Smooth muscle cell (in vitro differentiated cells): ENCODE results near the gene DHRS9. TPM values are rescaled to one million over a fixed set of nuclear protein-coding genes. Genes with fewer than 3 reads are reported as not detected.

ENCODE experiments used
- DNase-seq: peaks from one replicate; lab custom pipeline; 2025; ENCODE audit not compliant: unreplicated experiment; lab: John Stamatoyannopoulos, UW
- H2AFZ ChIP-seq: fragments of 200-600 bp; sonication (generic); 2 replicates; pipeline ENCODE4 v1.6.0; 2016; ENCODE audit warnings: antibody characterized with exemption, low read depth, mild to moderate bottlenecking
- H3F3A ChIP-seq: fragments of 200-600 bp; sonication (generic); 2 replicates; pipeline ENCODE4 v1.6.0; 2017; ENCODE audit warnings: antibody characterized with exemption, low read depth
- H3K27ac ChIP-seq: fragments of 200-600 bp; sonication (generic); 2 replicates; pipeline ENCODE4 v1.5.1; 2016; ENCODE audit warnings: low read depth, mild to moderate bottlenecking
- H3K27me3 ChIP-seq: fragments of 200-600 bp; sonication (generic); 2 replicates; pipeline ENCODE4 v1.6.1; 2016; ENCODE audit warnings: low read depth, mild to moderate bottlenecking
- H3K36me3 ChIP-seq: fragments of 200-600 bp; sonication (generic); 2 replicates; pipeline ENCODE4 v1.5.1; 2016; ENCODE audit warnings: low read depth
- H3K4me1 ChIP-seq: fragments of 200-600 bp; sonication (generic); 2 replicates; pipeline ENCODE4 v1.5.1; 2016; ENCODE audit warnings: low read depth
- H3K4me2 ChIP-seq: fragments of 200-600 bp; sonication (generic); 2 replicates; pipeline ENCODE4 v1.6.0; 2016; ENCODE audit warnings: mild to moderate bottlenecking
- H3K4me3 ChIP-seq: fragments of 200-600 bp; sonication (generic); 2 replicates; pipeline ENCODE4 v1.5.1; 2016; ENCODE audit warnings: mild to moderate bottlenecking
- H3K79me2 ChIP-seq: fragments of 200-600 bp; sonication (generic); 2 replicates; pipeline ENCODE4 v1.6.0; 2016; ENCODE audit warnings: low read depth, mild to moderate bottlenecking
- H3K9ac ChIP-seq: fragments of 200-600 bp; sonication (generic); 2 replicates; pipeline ENCODE4 v1.6.0; 2016; ENCODE audit warnings: low read depth
- H3K9me3 ChIP-seq: fragments of 200-600 bp; sonication (generic); replicated peaks from 2 replicates; pipeline ENCODE4 v1.5.1; 2016; ENCODE audit warnings: low read depth
- H4K20me1 ChIP-seq: fragments of 200-600 bp; sonication (generic); 2 replicates; pipeline ENCODE4 v1.6.0; 2016; ENCODE audit warnings: low read depth
- WGBS: methylation state at CpG from one replicate; pipeline ENCODE4 v1.1.7; 2016; ENCODE audit warnings: low lambda C conversion rate; 5-methylcytosine and 5-hydroxymethylcytosine counted together
- polyA plus RNA-seq: library from polyadenylated mRNA; unstranded; fragments of >200 nt; fragmentation: Nextera tagmentation; extraction: Ambion mirVana; gene quantifications from 2 replicates; pipeline ENCODE4 v1.2.1, GENCODE V29; 2016
- total RNA-seq: library from RNA; depleted of rRNA; stranded (reverse); fragments of >200 nt; gene quantifications from 2 replicates; pipeline ENCODE4 v1.2.3, GENCODE V29; 2014
- TF ChIP-seq, protein P1 (sequence below): fragments of 200-600 bp; sonication (generic); IDR thresholded peaks from 2 replicates; pipeline ENCODE4 v1.5.1; 2017; ENCODE audit warnings: borderline replicate concordance, mild to moderate bottlenecking, antibody characterized with exemption; ENCODE audit not compliant: insufficient read depth, poor library complexity, severe bottlenecking

DHRS9 gene
- total and polyA plus RNA-seq, 2 experiments from 2014 or later, result 0.09 to 0.38 TPM

GRCh38 chr2:169035887-169036286 lies 33.5 kb upstream of the DHRS9 start:
- Histone ChIP-seq H3K4me1 (no peaks in the 10 kb centered on the region), H3K9me3 (no peaks in the 10 kb centered on the region), H3K27ac (no peak overlapping the region), H3K36me3 (no peaks in the 10 kb centered on the region), H3K9ac (no peak overlapping the region), H2AFZ (no peak overlapping the region), H4K20me1 (no peaks in the 10 kb centered on the region), H3K4me3 (no peak overlapping the region), H3K79me2 (no peaks in the 10 kb centered on the region), H3K4me2 (no peak overlapping the region), H3K27me3 (peaks cover 25% of the 10 kb centered on the region), H3F3A (no peaks in the 10 kb centered on the region)
- DNase-seq, result no peak
- TF ChIP-seq, protein P1, sequence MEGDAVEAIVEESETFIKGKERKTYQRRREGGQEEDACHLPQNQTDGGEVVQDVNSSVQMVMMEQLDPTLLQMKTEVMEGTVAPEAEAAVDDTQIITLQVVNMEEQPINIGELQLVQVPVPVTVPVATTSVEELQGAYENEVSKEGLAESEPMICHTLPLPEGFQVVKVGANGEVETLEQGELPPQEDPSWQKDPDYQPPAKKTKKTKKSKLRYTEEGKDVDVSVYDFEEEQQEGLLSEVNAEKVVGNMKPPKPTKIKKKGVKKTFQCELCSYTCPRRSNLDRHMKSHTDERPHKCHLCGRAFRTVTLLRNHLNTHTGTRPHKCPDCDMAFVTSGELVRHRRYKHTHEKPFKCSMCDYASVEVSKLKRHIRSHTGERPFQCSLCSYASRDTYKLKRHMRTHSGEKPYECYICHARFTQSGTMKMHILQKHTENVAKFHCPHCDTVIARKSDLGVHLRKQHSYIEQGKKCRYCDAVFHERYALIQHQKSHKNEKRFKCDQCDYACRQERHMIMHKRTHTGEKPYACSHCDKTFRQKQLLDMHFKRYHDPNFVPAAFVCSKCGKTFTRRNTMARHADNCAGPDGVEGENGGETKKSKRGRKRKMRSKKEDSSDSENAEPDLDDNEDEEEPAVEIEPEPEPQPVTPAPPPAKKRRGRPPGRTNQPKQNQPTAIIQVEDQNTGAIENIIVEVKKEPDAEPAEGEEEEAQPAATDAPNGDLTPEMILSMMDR, result no peak
- 92% methylated on average over 1 of the region's 1 CpG for WGBS

- H4K20me1 ChIP-seq, result no peaks in the 10 kb centered on the region
- H3K4me1 ChIP-seq, result no peaks in the 10 kb centered on the region
- no peak overlapping the region for H2AFZ ChIP-seq
- DNase-seq, result no peak
- H3K4me3 ChIP-seq, result no peak overlapping the region
- H3F3A ChIP-seq, result no peaks in the 10 kb centered on the region
- no peaks in the 10 kb centered on the region for H3K79me2 ChIP-seq
- TF ChIP-seq, protein P1, result no peak
- H3K27ac ChIP-seq, result no peak overlapping the region
- WGBS, result 85% methylated on average over 4 of the region's 4 CpGs
- no peaks in the 10 kb centered on the region for H3K9me3 ChIP-seq
- peaks cover 25% of the 10 kb centered on the region for H3K27me3 ChIP-seq
- H3K9ac ChIP-seq, result no peak overlapping the region
- no peaks in the 10 kb centered on the region for H3K36me3 ChIP-seq
- no peak overlapping the region for H3K4me2 ChIP-seq
Observed at GRCh38 chr2:169036736-169037440, 32.5 kb upstream of the DHRS9 start.

DNA sequence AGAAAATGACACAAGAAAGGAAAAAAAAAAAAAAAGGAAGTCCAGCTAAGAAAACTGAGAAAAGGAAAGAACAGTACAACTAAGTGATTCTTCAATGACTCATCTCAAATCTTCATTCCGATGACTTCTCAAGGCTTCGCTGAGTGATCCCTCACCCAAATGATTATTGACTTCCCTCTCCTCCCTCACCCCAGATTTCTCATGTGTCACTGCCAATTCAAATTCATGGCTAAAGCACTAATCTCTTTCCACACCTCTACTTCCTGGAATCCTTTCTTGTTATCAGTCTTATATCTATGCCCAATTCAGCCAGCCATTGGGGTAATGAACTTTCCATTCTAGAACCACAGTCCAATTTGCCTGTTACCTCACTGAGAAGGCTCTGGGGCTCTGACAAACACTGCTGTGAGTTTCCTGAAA lies 31.0 kb upstream of the DHRS9 start:
- no peak for DNase-seq
- Histone ChIP-seq H3K27ac (no peak overlapping the region), H3K4me2 (no peak overlapping the region), H3K36me3 (no peaks in the 10 kb centered on the region), H3K9me3 (peaks cover 9% of the 10 kb centered on the region), H2AFZ (no peak overlapping the region), H3F3A (no peaks in the 10 kb centered on the region), H3K79me2 (no peaks in the 10 kb centered on the region), H3K27me3 (peaks cover 25% of the 10 kb centered on the region), H3K9ac (no peak overlapping the region), H3K4me3 (no peak overlapping the region), H4K20me1 (no peaks in the 10 kb centered on the region), H3K4me1 (no peaks in the 10 kb centered on the region)
- 21% methylated on average over 2 of the region's 2 CpGs for WGBS
- TF ChIP-seq, protein P1, result no peak

DNA sequence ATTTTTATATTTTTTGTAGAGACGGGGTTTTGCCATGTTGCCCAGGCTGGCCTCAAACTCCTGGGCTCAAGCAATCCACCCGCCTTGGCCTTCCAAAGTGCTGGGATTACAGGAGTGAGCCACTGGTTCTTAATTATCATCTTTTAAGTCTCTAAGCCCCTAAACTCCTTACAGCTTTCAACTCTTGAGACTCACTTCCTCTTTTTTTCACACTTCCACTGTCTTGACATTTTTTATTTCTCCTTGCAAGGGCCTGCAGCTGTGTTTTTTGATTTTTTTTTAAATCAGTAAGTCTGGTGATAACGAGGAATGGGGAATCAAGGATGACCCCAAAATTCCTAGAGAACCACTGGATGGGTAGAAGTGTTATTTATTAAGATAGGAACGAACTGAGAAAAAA lies 29.7 kb upstream of the DHRS9 start:
- 63% methylated on average over 4 of the region's 4 CpGs for WGBS
- Histone ChIP-seq H4K20me1 (no peaks in the 10 kb centered on the region), H3K27me3 (peaks cover 25% of the 10 kb centered on the region), H3K9ac (no peak overlapping the region), H3K4me2 (no peak overlapping the region), H3K27ac (no peak overlapping the region), H3K36me3 (no peaks in the 10 kb centered on the region), H2AFZ (no peak overlapping the region), H3K4me3 (no peak overlapping the region), H3F3A (no peaks in the 10 kb centered on the region), H3K9me3 (peaks cover 9% of the 10 kb centered on the region), H3K4me1 (no peaks in the 10 kb centered on the region), H3K79me2 (no peaks in the 10 kb centered on the region)
- TF ChIP-seq, protein P1, result no peak
- no peak for DNase-seq
